Natural killer cell treated with Interleukin-12 subunit alpha and Interleukin-12 subunit beta and Interleukin-15 and Interleukin-18, amount 100 ng/mL, for 72 hours (primary cell): ENCODE measurements around the gene ARHGEF6. TPM values are rescaled to one million over a fixed set of nuclear protein-coding genes. Genes with fewer than 3 reads are reported as not detected.
A peak's percentile ranks its signal among the peaks of the same experiment; 100 is the strongest.

Experiments used
- ATAC-seq, 2 donors: fragments of 150-1000 bp; cut with Tn5 transposase in 1 of 2; sonication (Bioruptor Pico), chemical (Tn5 transposase) in 1 of 2; 2 replicates each; pipeline ENCODE4 v1.10.0; 2021
- DNase-seq: peaks from one replicate; pipeline ENCODE4 v3.0.0; 2022; ENCODE audit warnings: low spot score
- H3K27ac Mint-ChIP-seq, 2 donors: 1 replicate in 1 of 2; 2 replicates in 1 of 2; pipeline ENCODE4 v1.8.0; 2022; ENCODE audit warnings: mixed read lengths in 2 of 2, mild to moderate bottlenecking in 1 of 2, moderate library complexity in 1 of 2
- H3K27me3 Mint-ChIP-seq, 2 donors: 1 replicate in 1 of 2; 2 replicates in 1 of 2; pipeline ENCODE4 v1.8.0; 2022; ENCODE audit warnings: mixed read lengths in 2 of 2
- H3K36me3 Mint-ChIP-seq: one replicate; pipeline ENCODE4 v1.8.0; 2022; ENCODE audit warnings: mixed read lengths
- H3K4me1 Mint-ChIP-seq, 2 donors: 1 replicate in 1 of 2; 2 replicates in 1 of 2; pipeline ENCODE4 v1.8.0; 2022; ENCODE audit warnings: low read depth in 2 of 2, mixed read lengths in 2 of 2, mild to moderate bottlenecking in 1 of 2
- H3K4me3 Mint-ChIP-seq: one replicate; pipeline ENCODE4 v1.8.0; 2022; ENCODE audit warnings: mixed read lengths
- H3K9me3 Mint-ChIP-seq: 2 replicates; pipeline ENCODE4 v1.8.0; 2022; ENCODE audit warnings: mixed read lengths
- total RNA-seq, 2 donors: library from RNA; stranded (reverse); gene quantifications; one replicate each; pipeline ENCODE4 v1.2.3, GENCODE V29; 2022

The ARHGEF6 gene
- total RNA-seq, 2 donors from 2014 or later: 45.8 to 50.2 TPM

- DNase-seq: no peak
- no peak overlapping the region for H3K4me3 Mint-ChIP-seq
- no peaks in the 10 kb centered on the region for H3K9me3 Mint-ChIP-seq
- H3K27me3 Mint-ChIP-seq: peaks cover 0 to 6% of the 10 kb centered on the region in 2 donors
- no peak for ATAC-seq
- peaks cover 13 to 16% of the 10 kb centered on the region in 2 donors for H3K4me1 Mint-ChIP-seq
- H3K27ac Mint-ChIP-seq: peak overlapping the region in 1 of 2 donors; percentile 14
- peaks cover 12% of the 10 kb centered on the region for H3K36me3 Mint-ChIP-seq
These were observed 122.6 kb downstream of the ARHGEF6 start for GRCh38 chrX:136658151-136658550.

GRCh38 chrX:136656361-136656964 is 124.3 kb downstream of the ARHGEF6 start:
- no peak for ATAC-seq
- Mint-ChIP-seq H3K4me3 (no peak overlapping the region), H3K36me3 (peaks cover 11% of the 10 kb centered on the region)

GRCh38 chrX:136652822-136653723 is 127.7 kb downstream of the ARHGEF6 start:
- Mint-ChIP-seq H3K27ac (peak overlapping the region; percentile 24 to 43), H3K4me1 (peaks cover 2 to 3% of the 10 kb centered on the region in 2 donors)

More at GRCh38 chrX:136656361-136656964, 124.3 kb downstream of the ARHGEF6 start:
- H3K9me3 Mint-ChIP-seq: no peaks in the 10 kb centered on the region
- DNase-seq: no peak
- peaks cover 0 to 6% of the 10 kb centered on the region in 2 donors for H3K27me3 Mint-ChIP-seq
- no peak overlapping the region for H3K27ac Mint-ChIP-seq
- H3K4me1 Mint-ChIP-seq: peaks cover 11 to 12% of the 10 kb centered on the region in 2 donors

GRCh38 chrX:136650811-136651210 is 129.9 kb downstream of the ARHGEF6 start:
- Mint-ChIP-seq H3K36me3 (peaks cover 6% of the 10 kb centered on the region), H3K27ac (no peak overlapping the region), H3K9me3 (no peaks in the 10 kb centered on the region), H3K4me1 (peaks cover 5 to 11% of the 10 kb centered on the region in 2 donors), H3K27me3 (peaks cover 0 to 11% of the 10 kb centered on the region in 2 donors), H3K4me3 (no peak overlapping the region)
- no peak for DNase-seq
- ATAC-seq: no peak

More at GRCh38 chrX:136652822-136653723, 127.7 kb downstream of the ARHGEF6 start:
- no peak for ATAC-seq
- Mint-ChIP-seq H3K36me3 (peaks cover 8% of the 10 kb centered on the region), H3K27me3 (peaks cover 0 to 7% of the 10 kb centered on the region in 2 donors), H3K9me3 (no peaks in the 10 kb centered on the region), H3K4me3 (no peak overlapping the region)
- DNase-seq: no peak

- H3K36me3 Mint-ChIP-seq: peaks cover 13% of the 10 kb centered on the region
- H3K4me1 Mint-ChIP-seq: peaks cover 19 to 26% of the 10 kb centered on the region in 2 donors
- H3K4me3 Mint-ChIP-seq: peak within 1 kb of the TSS; percentile 60
- DNase-seq (no peak), ATAC-seq (no peak)
- H3K27me3 Mint-ChIP-seq: peaks cover 0 to 13% of the 10 kb centered on the region in 2 donors
- no peaks in the 10 kb centered on the region for H3K9me3 Mint-ChIP-seq
- H3K27ac Mint-ChIP-seq: peak within 1 kb of the TSS; percentile 51 to 61
These were observed 132.9 kb downstream of the ARHGEF6 start, which contains the start of gene CD40LG for GRCh38 chrX:136647677-136648360. CD40LG (plus strand) TSS chrX:136648158; CDS start chrX:136648249, 91 bp downstream.

- Mint-ChIP-seq H3K27me3 (peaks cover 0 to 13% of the 10 kb centered on the region in 2 donors), H3K27ac (peak overlapping the region in 1 of 2 donors; percentile 65), H3K4me1 (peaks cover 24 to 37% of the 10 kb centered on the region in 2 donors), H3K9me3 (no peaks in the 10 kb centered on the region), H3K4me3 (no peak overlapping the region), H3K36me3 (peaks cover 13% of the 10 kb centered on the region)
- no peak for DNase-seq
- no peak for ATAC-seq
These were observed 134.0 kb downstream of the ARHGEF6 start for GRCh38 chrX:136646602-136647239.

- peak overlapping the region; percentile 66 for H3K4me3 Mint-ChIP-seq
- H3K27me3 Mint-ChIP-seq: peaks cover 0 to 15% of the 10 kb centered on the region in 2 donors
- H3K36me3 Mint-ChIP-seq: peaks cover 15% of the 10 kb centered on the region
- peak; percentile 31 to 69 for ATAC-seq
- no peak for DNase-seq
- H3K4me1 Mint-ChIP-seq: peaks cover 46 to 55% of the 10 kb centered on the region in 2 donors
- H3K9me3 Mint-ChIP-seq: no peaks in the 10 kb centered on the region
- peak overlapping the region; percentile 79 to 85 for H3K27ac Mint-ChIP-seq
These were observed 137.5 kb downstream of the ARHGEF6 start for GRCh38 chrX:136643243-136643642.

- peaks cover 6% of the 10 kb centered on the region for H3K36me3 Mint-ChIP-seq
- H3K4me3 Mint-ChIP-seq: peak overlapping the region; percentile 89
- H3K27ac Mint-ChIP-seq: peak overlapping the region; percentile 88 to 94
- no peaks in the 10 kb centered on the region for H3K9me3 Mint-ChIP-seq
- DNase-seq (peak; percentile 63), ATAC-seq (peak; percentile 62 to 68)
- H3K4me1 Mint-ChIP-seq: peaks cover 55 to 70% of the 10 kb centered on the region in 2 donors
- peaks cover 0 to 8% of the 10 kb centered on the region in 2 donors for H3K27me3 Mint-ChIP-seq
These were observed 141.1 kb downstream of the ARHGEF6 start for GRCh38 chrX:136639506-136640176.

GRCh38 chrX:136636121-136636520 is 144.6 kb downstream of the ARHGEF6 start:
- H3K27me3 Mint-ChIP-seq: peaks cover 0 to 10% of the 10 kb centered on the region in 2 donors
- peaks cover 52 to 66% of the 10 kb centered on the region in 2 donors for H3K4me1 Mint-ChIP-seq
- no peak for DNase-seq
- H3K9me3 Mint-ChIP-seq: no peaks in the 10 kb centered on the region
- peak overlapping the region; percentile 81 for H3K4me3 Mint-ChIP-seq
- H3K27ac Mint-ChIP-seq: peak overlapping the region; percentile 88 to 93
- H3K36me3 Mint-ChIP-seq: peaks cover 6% of the 10 kb centered on the region
- no peak for ATAC-seq

- Mint-ChIP-seq H3K9me3 (no peaks in the 10 kb centered on the region), H3K36me3 (peaks cover 6% of the 10 kb centered on the region), H3K4me1 (peaks cover 49 to 69% of the 10 kb centered on the region in 2 donors), H3K4me3 (peak overlapping the region; percentile 81), H3K27ac (peak overlapping the region; percentile 82 to 93), H3K27me3 (peaks cover 0 to 10% of the 10 kb centered on the region in 2 donors)
- ATAC-seq (peak; percentile 84 to 85), DNase-seq (peak; percentile 73)
These were observed 145.5 kb downstream of the ARHGEF6 start for GRCh38 chrX:136635235-136635634.

- H3K36me3 Mint-ChIP-seq: no peaks in the 10 kb centered on the region
- H3K4me1 Mint-ChIP-seq: peaks cover 54 to 71% of the 10 kb centered on the region in 2 donors
- H3K27ac Mint-ChIP-seq: peak overlapping the region in 1 of 2 donors; percentile 36
- H3K9me3 Mint-ChIP-seq: no peaks in the 10 kb centered on the region
- DNase-seq: no peak
- H3K4me3 Mint-ChIP-seq: no peak overlapping the region
- peaks cover 0 to 4% of the 10 kb centered on the region in 2 donors for H3K27me3 Mint-ChIP-seq
- ATAC-seq: no peak
These were observed 149.9 kb downstream of the ARHGEF6 start for GRCh38 chrX:136630881-136631280.

- Mint-ChIP-seq H3K4me1 (peaks cover 51 to 66% of the 10 kb centered on the region in 2 donors), H3K4me3 (peak overlapping the region; percentile 52), H3K36me3 (peaks cover 6% of the 10 kb centered on the region), H3K9me3 (peaks cover 3% of the 10 kb centered on the region), H3K27me3 (peaks cover 0 to 10% of the 10 kb centered on the region in 2 donors), H3K27ac (peak overlapping the region; percentile 84 to 98)
- ATAC-seq (no peak), DNase-seq (no peak)
These were observed 151.5 kb downstream of the ARHGEF6 start for GRCh38 chrX:136629084-136629750.
